Progenitor cell of endocrine pancreas (in vitro differentiated cells): ENCODE measurements around the gene ACTR1B. TPM values are rescaled to one million over a fixed set of nuclear protein-coding genes. Genes with fewer than 3 reads are reported as not detected.
A peak's percentile ranks its signal among the peaks of the same experiment; 100 is the strongest.

Experiments used
- DNase-seq: peaks from one replicate; pipeline ENCODE4 v3.0.0; 2021; ENCODE audit warnings: low spot score; ENCODE audit not compliant: unreplicated experiment
- H3K27ac Mint-ChIP-seq: 2 replicates; pipeline ENCODE4 v1.8.0; 2021; ENCODE audit warnings: mild to moderate bottlenecking, moderate library complexity, mixed read lengths
- H3K27me3 Mint-ChIP-seq: 2 replicates; pipeline ENCODE4 v1.8.0; 2021; ENCODE audit warnings: mixed read lengths
- H3K36me3 Mint-ChIP-seq: 2 replicates; pipeline ENCODE4 v1.8.0; 2022; ENCODE audit warnings: mixed read lengths; ENCODE audit not compliant: insufficient read depth
- H3K4me1 Mint-ChIP-seq: 2 replicates; pipeline ENCODE4 v1.8.0; 2021; ENCODE audit warnings: low read depth, mixed read lengths
- H3K4me3 Mint-ChIP-seq: 2 replicates; pipeline ENCODE4 v1.8.0; 2021; ENCODE audit warnings: low read depth, mild to moderate bottlenecking, moderate library complexity, mixed read lengths
- H3K9me3 Mint-ChIP-seq: 2 replicates; pipeline ENCODE4 v1.8.0; 2021; ENCODE audit warnings: low read depth, mixed read lengths
- total RNA-seq: library from RNA; stranded (reverse); gene quantifications from 2 replicates; pipeline ENCODE4 v1.2.1, GENCODE V29; 2021
- TF ChIP-seq, protein P1 (sequence below): fragments of 200-600 bp; sonication (generic); IDR thresholded peaks from one replicate; pipeline ENCODE4 v1.5.0; 2021; ENCODE audit warnings: antibody characterized with exemption, mild to moderate bottlenecking; ENCODE audit not compliant: unreplicated experiment

Gene ACTR1B
- total RNA-seq, 1 donor from 2014 or later, result 88.5 TPM

- no peaks in the 10 kb centered on the region for H3K27me3 Mint-ChIP-seq
Measured at GRCh38 chr2:97663626-97663961, 250 bp downstream of the ACTR1B start.

DNA sequence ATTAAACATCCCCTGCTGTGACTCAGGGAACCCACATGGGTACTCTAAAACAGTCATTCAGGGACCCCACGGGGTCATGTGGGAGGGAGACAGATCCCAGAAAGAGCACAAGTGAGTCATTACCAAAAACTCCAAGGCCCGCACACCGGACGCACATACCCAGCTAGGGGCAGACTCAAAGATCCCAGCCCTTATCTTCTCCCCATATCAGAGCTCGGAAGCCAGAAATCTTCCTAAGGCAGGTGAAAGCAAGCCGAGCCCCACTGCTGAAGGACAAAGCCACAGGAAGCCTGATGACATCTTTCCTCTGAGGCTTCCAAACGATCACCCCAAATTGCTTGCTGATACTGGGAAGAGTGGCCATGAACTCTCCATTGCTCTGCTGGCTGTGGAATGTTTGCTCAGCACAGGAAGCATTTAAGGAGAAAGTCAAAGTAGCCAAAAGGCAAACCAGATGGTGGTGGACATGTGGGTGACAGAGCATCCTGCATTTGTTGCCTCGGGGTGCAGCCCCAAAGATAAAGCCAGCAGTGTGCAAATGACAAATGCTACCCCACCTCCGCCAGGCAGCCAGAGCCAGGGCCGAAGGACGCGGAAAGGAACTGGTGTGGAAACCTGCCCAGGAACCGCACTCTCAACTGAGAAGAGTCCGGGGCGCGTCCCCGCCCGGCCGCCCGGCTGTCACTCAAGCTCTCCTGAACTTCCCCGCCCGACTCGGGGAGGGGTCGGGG is 784 bp downstream of the ACTR1B start:
- Mint-ChIP-seq H3K36me3 (peaks cover 3% of the 10 kb centered on the region), H3K4me3 (peak overlapping the region; percentile 91), H3K4me1 (peaks cover 17% of the 10 kb centered on the region), H3K9me3 (no peaks in the 10 kb centered on the region), H3K27ac (peak overlapping the region; percentile 97), H3K27me3 (no peaks in the 10 kb centered on the region)
- DNase-seq, result no peak
- TF ChIP-seq, protein P1, sequence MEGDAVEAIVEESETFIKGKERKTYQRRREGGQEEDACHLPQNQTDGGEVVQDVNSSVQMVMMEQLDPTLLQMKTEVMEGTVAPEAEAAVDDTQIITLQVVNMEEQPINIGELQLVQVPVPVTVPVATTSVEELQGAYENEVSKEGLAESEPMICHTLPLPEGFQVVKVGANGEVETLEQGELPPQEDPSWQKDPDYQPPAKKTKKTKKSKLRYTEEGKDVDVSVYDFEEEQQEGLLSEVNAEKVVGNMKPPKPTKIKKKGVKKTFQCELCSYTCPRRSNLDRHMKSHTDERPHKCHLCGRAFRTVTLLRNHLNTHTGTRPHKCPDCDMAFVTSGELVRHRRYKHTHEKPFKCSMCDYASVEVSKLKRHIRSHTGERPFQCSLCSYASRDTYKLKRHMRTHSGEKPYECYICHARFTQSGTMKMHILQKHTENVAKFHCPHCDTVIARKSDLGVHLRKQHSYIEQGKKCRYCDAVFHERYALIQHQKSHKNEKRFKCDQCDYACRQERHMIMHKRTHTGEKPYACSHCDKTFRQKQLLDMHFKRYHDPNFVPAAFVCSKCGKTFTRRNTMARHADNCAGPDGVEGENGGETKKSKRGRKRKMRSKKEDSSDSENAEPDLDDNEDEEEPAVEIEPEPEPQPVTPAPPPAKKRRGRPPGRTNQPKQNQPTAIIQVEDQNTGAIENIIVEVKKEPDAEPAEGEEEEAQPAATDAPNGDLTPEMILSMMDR, result no peak

More at GRCh38 chr2:97663626-97663961, 250 bp downstream of the ACTR1B start:
- DNase-seq, result peak; percentile 45
- Mint-ChIP-seq H3K36me3 (peaks cover 2% of the 10 kb centered on the region), H3K27ac (no peak overlapping the region), H3K4me3 (peak overlapping the region; percentile 91), H3K9me3 (no peaks in the 10 kb centered on the region), H3K4me1 (peaks cover 17% of the 10 kb centered on the region)
- TF ChIP-seq, protein P1, result no peak

- peaks cover 17% of the 10 kb centered on the region for H3K4me1 Mint-ChIP-seq
- H3K36me3 Mint-ChIP-seq, result peaks cover 6% of the 10 kb centered on the region
- TF ChIP-seq, protein P1, result no peak
- no peak for DNase-seq
- peak overlapping the region; percentile 97 for H3K27ac Mint-ChIP-seq
- H3K4me3 Mint-ChIP-seq, result peak overlapping the region; percentile 91
- no peaks in the 10 kb centered on the region for H3K9me3 Mint-ChIP-seq
- no peaks in the 10 kb centered on the region for H3K27me3 Mint-ChIP-seq
Measured at GRCh38 chr2:97662386-97662894, 1.4 kb downstream of the ACTR1B start.

DNA sequence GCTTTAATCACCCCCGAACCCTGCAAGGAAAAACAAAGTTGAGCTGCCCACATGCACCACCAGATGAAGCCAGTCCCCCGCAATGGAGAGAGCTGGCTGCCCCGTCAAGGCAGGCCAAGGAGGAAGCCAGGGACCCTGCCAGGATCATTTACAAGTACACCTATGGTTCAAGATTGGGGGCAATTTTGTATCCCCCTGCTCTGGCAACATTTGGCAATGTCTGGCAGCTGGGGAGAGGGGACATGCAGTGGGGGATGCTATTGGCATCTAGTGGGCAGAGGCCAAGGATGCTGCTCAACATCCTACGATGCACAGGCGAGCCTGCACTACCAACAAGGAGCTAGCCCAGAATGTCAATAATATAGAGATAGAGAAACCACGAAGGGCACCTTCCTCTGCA is 1.9 kb downstream of the ACTR1B start:
- TF ChIP-seq, protein P1, result no peak
- H3K27me3 Mint-ChIP-seq, result no peaks in the 10 kb centered on the region
- no peaks in the 10 kb centered on the region for H3K9me3 Mint-ChIP-seq
- H3K27ac Mint-ChIP-seq, result peak overlapping the region; percentile 97
- peaks cover 7% of the 10 kb centered on the region for H3K36me3 Mint-ChIP-seq
- H3K4me3 Mint-ChIP-seq, result peak overlapping the region; percentile 91
- peaks cover 17% of the 10 kb centered on the region for H3K4me1 Mint-ChIP-seq
- no peak for DNase-seq

- H3K27ac Mint-ChIP-seq, result peak overlapping the region; percentile 43
- H3K4me1 Mint-ChIP-seq, result peaks cover 17% of the 10 kb centered on the region
- H3K36me3 Mint-ChIP-seq, result peaks cover 13% of the 10 kb centered on the region
- no peaks in the 10 kb centered on the region for H3K27me3 Mint-ChIP-seq
- H3K9me3 Mint-ChIP-seq, result no peaks in the 10 kb centered on the region
- H3K4me3 Mint-ChIP-seq, result no peak overlapping the region
- DNase-seq, result no peak
- TF ChIP-seq, protein P1, result no peak
Measured at GRCh38 chr2:97660775-97661389, 3.0 kb downstream of the ACTR1B start.
